T-helper 17 cell (primary cell): ENCODE results near the gene ADGRL3. TPM values are rescaled to one million over a fixed set of nuclear protein-coding genes. Genes with fewer than 3 reads are reported as not detected.
"Not testable (repeated sequence)": the region's sequence is repeated elsewhere in the genome, so short reads cannot be mapped to it uniquely, and the experiment has no call there.

Experiments used
- ATAC-seq: fragments of 150-1000 bp; cut with Tn5 transposase; 2 replicates; pipeline ENCODE4 v1.10.0; 2021; ENCODE audit warnings: mild to moderate bottlenecking, moderate library complexity
- DNase-seq, 3 donors: peaks; one replicate each; pipeline versions ENCODE4 v3.0.0 to v3.0.0-alpha.2; 2020 to 2021
- H3K9me3 ChIP-seq: one replicate; pipeline ENCODE4 v1.7.0; 2013; ENCODE audit warnings: low read length, mild to moderate bottlenecking; ENCODE audit not compliant: control insufficient read depth, poor library complexity, severe bottlenecking
- H3K27ac Mint-ChIP-seq: one replicate; pipeline ENCODE4 v1.8.0; 2022; ENCODE audit warnings: mild to moderate bottlenecking, moderate library complexity, mixed read lengths
- H3K27me3 Mint-ChIP-seq: one replicate; pipeline ENCODE4 v1.8.0; 2022; ENCODE audit warnings: mixed read lengths
- H3K36me3 Mint-ChIP-seq: one replicate; pipeline ENCODE4 v1.8.0; 2022; ENCODE audit warnings: low read depth, mixed read lengths
- H3K4me1 Mint-ChIP-seq: one replicate; pipeline ENCODE4 v1.8.0; 2022; ENCODE audit warnings: mild to moderate bottlenecking, mixed read lengths
- H3K4me3 Mint-ChIP-seq: one replicate; pipeline ENCODE4 v1.8.0; 2022; ENCODE audit warnings: mild to moderate bottlenecking, moderate library complexity, mixed read lengths
- total RNA-seq, 4 donors: library from RNA in 2 of 4; stranded (reverse) in 2 of 4; gene quantifications; one replicate each; pipeline ENCODE4 v1.2.3 and lab custom pipeline; 2022 to 2026

ADGRL3 gene
- total RNA-seq, 2 donors from 2014 or later: not detected

DNA sequence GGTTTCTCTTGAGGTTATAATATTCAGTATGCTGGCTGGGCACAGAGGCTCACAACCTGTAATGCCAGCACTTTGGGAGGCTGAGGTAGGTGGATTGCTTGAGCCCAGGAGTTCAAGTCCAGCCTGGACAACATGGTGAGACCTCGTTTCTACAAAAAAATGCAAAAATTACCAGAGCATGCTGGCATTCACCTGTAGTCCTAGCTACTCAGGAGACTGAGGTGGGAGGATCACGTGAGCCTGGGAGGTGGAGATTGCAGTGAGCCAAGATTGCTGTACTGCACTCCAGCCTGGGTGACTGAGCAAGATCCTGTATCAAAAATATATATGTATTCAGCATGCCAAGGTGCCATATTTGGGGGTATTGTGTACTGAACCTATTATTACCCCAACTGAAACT is 552.5 kb downstream of the ADGRL3 start:
- H3K4me3 Mint-ChIP-seq: no peak overlapping the region
- no peaks in the 10 kb centered on the region for H3K4me1 Mint-ChIP-seq
- no peak for ATAC-seq

DNA sequence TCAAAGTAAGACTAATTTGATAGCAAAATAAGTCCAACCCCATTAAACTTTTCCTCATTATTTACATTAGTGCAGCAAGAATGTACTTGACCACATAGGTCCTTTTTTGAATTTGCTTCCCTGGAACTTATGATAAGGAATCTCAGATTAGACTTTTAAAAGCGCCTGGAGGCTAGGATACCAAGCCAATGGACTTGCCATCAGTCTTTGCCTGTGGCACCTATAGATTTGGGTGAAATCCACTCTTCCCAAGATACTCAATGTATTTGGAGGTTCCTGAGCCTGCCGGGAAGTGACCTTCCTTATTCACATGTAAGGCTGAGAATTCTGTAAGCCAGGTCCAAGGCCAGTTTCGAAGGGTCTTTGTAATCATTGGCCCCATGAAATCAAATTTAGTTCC is 553.6 kb downstream of the ADGRL3 start:
- no peaks in the 10 kb centered on the region for H3K9me3 ChIP-seq
- H3K27ac Mint-ChIP-seq: no peak overlapping the region
- ATAC-seq: no peak
- no peaks in the 10 kb centered on the region for H3K4me1 Mint-ChIP-seq
- no peak overlapping the region for H3K4me3 Mint-ChIP-seq
- no peak for DNase-seq
- H3K27me3 Mint-ChIP-seq: no peaks in the 10 kb centered on the region
- no peaks in the 10 kb centered on the region for H3K36me3 Mint-ChIP-seq

More for the DNA sequence above, 552.5 kb downstream of the ADGRL3 start:
- H3K36me3 Mint-ChIP-seq: no peaks in the 10 kb centered on the region
- no peak for DNase-seq
- H3K9me3 ChIP-seq: no peaks in the 10 kb centered on the region
- no peaks in the 10 kb centered on the region for H3K27me3 Mint-ChIP-seq
- H3K27ac Mint-ChIP-seq: no peak overlapping the region

- not testable (repeated sequence) for H3K36me3 Mint-ChIP-seq, H3K4me3 Mint-ChIP-seq, DNase-seq, ATAC-seq, H3K27ac Mint-ChIP-seq, H3K27me3 Mint-ChIP-seq, H3K4me1 Mint-ChIP-seq, H3K9me3 ChIP-seq
Measured at GRCh38 chr4:61756937-61757336, 556.8 kb downstream of the ADGRL3 start.

DNA sequence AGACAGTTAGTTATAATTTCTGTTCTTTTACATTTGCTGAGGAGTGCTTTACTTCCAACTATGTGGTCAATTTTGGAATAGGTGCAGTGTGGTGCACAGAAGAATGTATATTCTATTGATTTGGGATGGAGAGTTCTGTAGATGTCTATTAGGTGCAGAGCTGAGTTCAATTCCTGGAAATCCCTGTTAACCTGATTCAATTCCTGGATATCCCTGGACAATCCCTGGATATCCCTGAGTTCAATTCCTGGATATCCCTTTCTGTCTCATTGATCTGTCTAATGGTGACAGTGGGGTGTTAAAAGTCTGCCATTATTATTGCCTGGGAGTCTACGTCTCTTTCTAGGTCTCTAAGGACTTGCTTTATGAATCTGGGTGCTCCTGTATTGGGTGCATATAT is 557.9 kb downstream of the ADGRL3 start:
- H3K4me3 Mint-ChIP-seq, DNase-seq, H3K36me3 Mint-ChIP-seq, H3K9me3 ChIP-seq, ATAC-seq, H3K27me3 Mint-ChIP-seq, H3K4me1 Mint-ChIP-seq, H3K27ac Mint-ChIP-seq: not testable (repeated sequence)

DNA sequence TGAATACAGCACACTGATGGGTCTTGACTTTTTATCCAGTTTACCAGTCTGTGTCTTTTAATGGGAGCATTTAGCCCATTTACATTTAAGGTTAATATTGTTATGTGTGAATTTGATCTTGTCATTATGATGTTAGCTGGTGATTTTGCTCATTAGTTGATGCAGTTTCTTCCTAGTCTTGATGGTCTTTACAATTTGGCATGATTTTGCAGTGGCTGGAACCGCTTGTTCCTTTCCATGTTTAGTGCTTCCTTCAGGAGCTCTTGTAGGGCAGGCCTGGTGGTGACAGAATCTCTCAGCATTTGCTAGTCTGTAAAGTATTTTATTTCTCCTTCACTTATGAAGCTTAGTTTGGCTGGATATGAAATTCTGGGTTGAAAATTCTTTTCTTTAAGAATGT is 558.5 kb downstream of the ADGRL3 start:
- ATAC-seq, H3K27ac Mint-ChIP-seq, H3K9me3 ChIP-seq, H3K4me3 Mint-ChIP-seq, H3K27me3 Mint-ChIP-seq, H3K36me3 Mint-ChIP-seq, H3K4me1 Mint-ChIP-seq, DNase-seq: not testable (repeated sequence)

GRCh38 chr4:61759245-61759644 is 559.1 kb downstream of the ADGRL3 start:
- H3K4me1 Mint-ChIP-seq, H3K4me3 Mint-ChIP-seq, DNase-seq, H3K27me3 Mint-ChIP-seq, H3K36me3 Mint-ChIP-seq, H3K27ac Mint-ChIP-seq, H3K9me3 ChIP-seq, ATAC-seq: not testable (repeated sequence)

DNA sequence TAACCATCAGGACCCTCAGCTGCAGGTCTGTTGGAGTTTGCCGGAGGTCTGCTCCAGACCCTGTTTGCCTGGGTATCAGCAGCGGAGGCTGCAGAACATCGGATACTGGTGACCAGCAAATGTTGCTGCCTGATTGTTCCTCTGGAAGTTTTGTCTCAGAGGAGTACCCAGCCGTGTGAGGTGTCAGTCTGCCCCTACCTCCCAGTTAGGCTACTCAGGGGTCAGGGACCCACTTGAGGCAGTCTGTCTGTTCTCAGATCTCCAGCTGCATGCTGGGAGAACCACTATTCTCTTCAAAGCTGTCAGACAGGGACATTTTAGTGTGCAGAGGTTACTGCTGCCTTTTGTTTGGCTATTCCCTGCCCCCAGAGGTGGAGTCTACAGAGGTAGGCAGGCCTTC is 559.8 kb downstream of the ADGRL3 start:
- H3K9me3 ChIP-seq, H3K27ac Mint-ChIP-seq, ATAC-seq, H3K36me3 Mint-ChIP-seq, H3K4me1 Mint-ChIP-seq, DNase-seq, H3K27me3 Mint-ChIP-seq, H3K4me3 Mint-ChIP-seq: not testable (repeated sequence)

DNA sequence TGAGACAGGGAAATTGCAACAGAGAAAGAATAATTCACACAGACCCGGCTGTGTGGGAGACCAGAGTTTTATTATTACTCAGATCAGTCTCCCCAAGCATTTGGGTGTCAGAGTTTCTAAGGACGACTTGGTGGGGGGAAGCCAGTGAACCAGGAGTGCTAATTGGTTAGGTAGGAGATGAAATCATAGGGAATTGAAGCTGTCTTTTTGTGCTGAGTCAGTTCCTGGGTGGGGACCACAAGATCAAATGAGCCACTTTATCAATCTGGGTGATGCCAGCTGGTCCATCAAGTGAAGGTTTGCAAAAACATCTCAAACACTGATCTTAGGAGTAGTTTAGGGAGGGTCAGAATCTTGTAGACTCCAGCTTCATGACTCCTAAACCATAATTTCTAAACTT is 560.7 kb downstream of the ADGRL3 start:
- Mint-ChIP-seq H3K4me3 (no peak overlapping the region), H3K36me3 (no peaks in the 10 kb centered on the region)
- ATAC-seq: no peak

DNA sequence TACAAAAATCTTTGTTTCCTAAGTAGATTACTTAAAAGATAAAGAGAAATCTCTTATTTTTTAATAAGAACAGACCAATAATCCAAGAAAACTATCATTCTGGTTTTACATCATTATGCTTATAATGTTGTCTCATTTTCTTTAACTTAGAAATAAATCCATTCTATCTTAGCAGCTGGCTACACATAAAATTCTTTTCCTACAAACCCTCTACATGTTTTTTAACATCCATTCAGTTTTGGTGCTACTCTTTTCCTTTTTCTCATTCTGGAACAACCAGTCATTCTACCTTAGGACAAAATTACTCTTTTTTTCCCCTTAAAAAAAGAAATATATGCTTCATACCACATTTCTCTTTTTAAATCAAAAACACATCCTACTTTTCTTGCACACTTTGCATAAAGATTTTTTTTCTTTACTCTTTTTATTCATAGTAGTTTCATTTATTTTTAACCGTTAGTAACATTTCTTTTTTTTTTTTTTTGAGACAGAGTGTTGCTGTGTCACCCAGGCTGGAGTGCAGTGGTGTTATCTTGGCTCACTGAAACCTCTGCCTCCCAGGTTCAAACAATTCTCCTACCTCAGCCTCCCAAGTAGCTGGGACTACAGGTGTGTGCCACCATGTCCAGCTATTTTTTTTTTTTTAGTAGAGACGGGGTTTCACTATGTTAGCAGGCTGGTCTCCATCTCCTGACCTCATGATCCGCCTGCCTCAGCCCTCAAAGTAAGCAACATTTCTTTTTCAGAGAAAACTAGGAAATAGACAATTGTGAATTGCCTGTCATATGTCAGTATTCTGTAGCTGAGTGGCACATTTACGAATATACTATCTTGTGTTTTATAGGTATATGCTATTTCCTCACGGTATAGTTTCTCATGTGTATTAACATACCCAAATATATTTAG is 562.8 kb downstream of the ADGRL3 start:
- no peak overlapping the region for H3K4me3 Mint-ChIP-seq
- no peaks in the 10 kb centered on the region for H3K9me3 ChIP-seq
- no peak overlapping the region for H3K27ac Mint-ChIP-seq
- no peaks in the 10 kb centered on the region for H3K4me1 Mint-ChIP-seq
- no peaks in the 10 kb centered on the region for H3K36me3 Mint-ChIP-seq
- no peak for DNase-seq
- no peaks in the 10 kb centered on the region for H3K27me3 Mint-ChIP-seq
- ATAC-seq: no peak

More for the DNA sequence above, 560.7 kb downstream of the ADGRL3 start:
- Mint-ChIP-seq H3K27ac (no peak overlapping the region), H3K27me3 (no peaks in the 10 kb centered on the region), H3K4me1 (no peaks in the 10 kb centered on the region)
- no peaks in the 10 kb centered on the region for H3K9me3 ChIP-seq
- no peak for DNase-seq

DNA sequence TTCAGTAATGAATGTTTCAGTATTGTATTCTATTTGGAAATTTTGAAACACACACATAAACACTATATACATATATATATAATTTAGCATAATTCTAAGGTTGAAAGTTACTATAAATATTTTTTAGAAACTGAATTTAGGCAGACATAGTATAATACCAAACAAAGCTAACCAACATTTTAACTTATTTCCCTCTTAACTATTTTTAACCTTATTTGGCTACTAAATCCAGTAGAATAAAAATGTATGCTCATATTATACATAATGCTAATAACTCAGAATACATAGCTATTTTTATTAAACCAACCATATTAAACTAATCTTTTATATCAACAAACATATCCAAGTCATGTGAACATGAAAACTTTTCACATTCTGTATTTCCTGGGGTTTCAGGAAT is 563.6 kb downstream of the ADGRL3 start:
- H3K27me3 Mint-ChIP-seq: no peaks in the 10 kb centered on the region
- no peaks in the 10 kb centered on the region for H3K9me3 ChIP-seq
- ATAC-seq (no peak), DNase-seq (no peak)
- H3K4me3 Mint-ChIP-seq: no peak overlapping the region
- H3K36me3 Mint-ChIP-seq: no peaks in the 10 kb centered on the region
- no peak overlapping the region for H3K27ac Mint-ChIP-seq
- no peaks in the 10 kb centered on the region for H3K4me1 Mint-ChIP-seq

DNA sequence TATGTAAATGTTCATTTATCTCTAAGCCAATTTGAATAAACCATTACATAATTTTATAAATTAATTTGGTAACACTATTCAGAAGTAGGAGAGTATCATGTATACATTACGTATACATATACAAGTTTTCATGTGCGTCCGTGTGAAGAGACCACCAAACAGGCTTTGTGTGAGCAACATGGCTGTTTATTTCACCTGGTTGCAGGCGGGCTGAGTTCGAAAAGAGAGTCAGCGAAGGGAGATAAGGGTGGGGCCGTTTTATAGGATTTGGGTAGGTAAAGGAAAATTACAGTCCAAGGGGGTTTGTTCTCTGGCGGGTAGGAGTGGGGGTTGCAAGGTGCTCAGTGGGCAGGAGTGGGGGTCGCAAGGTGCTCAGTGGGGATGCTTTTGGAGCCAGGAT is 564.0 kb downstream of the ADGRL3 start:
- not testable (repeated sequence) for H3K4me3 Mint-ChIP-seq, H3K9me3 ChIP-seq, ATAC-seq, H3K4me1 Mint-ChIP-seq, DNase-seq, H3K27me3 Mint-ChIP-seq, H3K36me3 Mint-ChIP-seq, H3K27ac Mint-ChIP-seq

GRCh38 chr4:61769444-61770167 is 569.5 kb downstream of the ADGRL3 start:
- DNase-seq, ATAC-seq, H3K4me1 Mint-ChIP-seq, H3K9me3 ChIP-seq, H3K4me3 Mint-ChIP-seq, H3K36me3 Mint-ChIP-seq, H3K27ac Mint-ChIP-seq, H3K27me3 Mint-ChIP-seq: not testable (repeated sequence)

DNA sequence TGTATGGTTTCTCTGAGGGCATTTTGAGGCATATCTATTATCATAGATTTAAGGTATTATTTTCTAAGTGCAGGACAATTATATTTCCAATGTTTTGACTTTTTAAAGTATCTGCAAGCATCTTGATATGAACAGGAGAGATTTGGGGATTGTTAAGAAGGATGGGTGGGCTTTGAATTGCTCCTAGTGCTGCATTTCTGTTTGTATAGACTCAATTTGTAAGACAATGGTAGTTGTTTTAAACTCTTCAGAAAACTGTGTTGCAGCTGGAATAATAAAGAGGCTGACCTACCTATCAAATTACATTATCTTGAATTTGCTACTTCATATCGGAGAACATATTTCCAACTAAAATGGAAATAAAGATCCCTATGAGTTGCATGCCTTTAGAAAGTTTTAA is 570.3 kb downstream of the ADGRL3 start:
- Mint-ChIP-seq H3K27ac (no peak overlapping the region), H3K4me3 (no peak overlapping the region), H3K4me1 (no peaks in the 10 kb centered on the region), H3K27me3 (no peaks in the 10 kb centered on the region), H3K36me3 (no peaks in the 10 kb centered on the region)
- DNase-seq: no peak
- no peaks in the 10 kb centered on the region for H3K9me3 ChIP-seq
- no peak for ATAC-seq

- H3K9me3 ChIP-seq: no peaks in the 10 kb centered on the region
Measured at GRCh38 chr4:61771056-61771455, 570.9 kb downstream of the ADGRL3 start.

More at GRCh38 chr4:61771056-61771455, 570.9 kb downstream of the ADGRL3 start:
- Mint-ChIP-seq H3K27ac (no peak overlapping the region), H3K4me1 (no peaks in the 10 kb centered on the region), H3K27me3 (no peaks in the 10 kb centered on the region), H3K4me3 (no peak overlapping the region), H3K36me3 (no peaks in the 10 kb centered on the region)
- no peak for ATAC-seq
- DNase-seq: no peak
